GM12892 (cell line): ENCODE data around the gene TEX11.
A peak's percentile ranks its signal among the peaks of the same experiment; 100 is the strongest.

Experiments used
- DNase-seq: peaks from one replicate; pipeline ENCODE4 v3.0.0; 2011; ENCODE audit not compliant: insufficient read length
- FAIRE-seq: peaks from 2 replicates; lab custom pipeline; 2011; peaks lifted over from hg19 to GRCh38; lab: Jason Lieb, UNC
- POLR2A ChIP-seq: IDR thresholded peaks from 2 replicates; pipeline ENCODE4 v1.6.1; 2011; ENCODE audit warnings: low read depth, low read length, control low read depth
- POLR2AphosphoS5 ChIP-seq: IDR thresholded peaks from 2 replicates; pipeline ENCODE4 v1.6.1; 2011; ENCODE audit warnings: low read depth, low read length, control low read depth
- TAF1 ChIP-seq: IDR thresholded peaks from 2 replicates; pipeline ENCODE4 v1.6.1; 2011; ENCODE audit warnings: low read depth, mild to moderate bottlenecking, control low read depth, low read length, borderline replicate concordance

The TEX11 gene

GRCh38 chrX:70504772-70505450, 403.6 kb downstream of the TEX11 start:
- TF ChIP-seq TAF1 (no peak), POLR2A (no peak), POLR2AphosphoS5 (no peak)
- DNase-seq: no peak
- no peak for FAIRE-seq

GRCh38 chrX:70500826-70501225, 407.7 kb downstream of the TEX11 start:
- FAIRE-seq (no peak), DNase-seq (no peak)
- TF ChIP-seq POLR2A (no peak), POLR2AphosphoS5 (no peak), TAF1 (no peak)

GRCh38 chrX:70498129-70498528, 410.4 kb downstream of the TEX11 start:
- TF ChIP-seq POLR2A (no peak), POLR2AphosphoS5 (no peak), TAF1 (no peak)
- FAIRE-seq: no peak
- DNase-seq: no peak

DNA sequence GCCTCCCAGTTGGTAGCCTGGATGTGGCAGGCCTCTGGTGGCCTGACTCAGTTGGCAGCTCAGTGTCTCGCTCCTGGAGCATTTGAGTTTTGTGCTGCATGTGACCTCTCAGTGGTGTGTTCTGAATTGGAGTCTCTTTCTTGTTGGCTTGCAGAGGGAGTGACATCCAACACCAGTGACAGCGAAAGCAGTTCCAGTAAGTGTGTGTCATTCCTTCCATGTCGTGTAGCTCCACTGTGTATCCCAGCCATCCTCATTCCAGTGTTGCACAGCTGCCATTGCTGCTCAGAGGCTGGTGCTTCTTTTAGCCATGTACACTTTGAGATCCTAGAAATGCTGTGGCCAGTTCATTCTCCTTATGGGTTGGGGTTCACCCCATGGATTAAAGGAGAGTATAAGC, 411.5 kb downstream of the TEX11 start:
- no peak for DNase-seq
- no peak for FAIRE-seq
- TF ChIP-seq POLR2A (no peak), TAF1 (no peak), POLR2AphosphoS5 (no peak)

DNA sequence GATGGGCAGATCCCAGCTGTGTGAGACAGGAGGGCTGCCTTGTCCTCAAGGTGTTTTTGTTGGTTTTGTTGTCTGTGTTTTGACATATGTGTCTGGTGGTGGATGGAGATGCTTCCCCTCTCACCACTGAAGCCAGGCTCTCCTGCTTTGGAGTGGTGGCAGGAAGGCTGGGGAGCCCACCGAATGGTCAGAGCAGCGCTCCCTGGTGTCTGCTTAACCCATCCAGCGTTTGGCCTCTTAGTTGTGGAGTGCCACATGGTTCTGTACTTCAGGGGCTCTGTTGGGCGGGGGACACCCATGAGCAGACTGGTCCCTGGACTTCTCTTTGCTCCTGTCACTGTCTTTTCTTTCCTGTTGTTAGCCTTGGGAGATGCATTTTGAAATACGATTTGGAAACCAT, 412.0 kb downstream of the TEX11 start:
- DNase-seq (no peak), FAIRE-seq (no peak)
- no peak for TF ChIP-seq TAF1

DNA sequence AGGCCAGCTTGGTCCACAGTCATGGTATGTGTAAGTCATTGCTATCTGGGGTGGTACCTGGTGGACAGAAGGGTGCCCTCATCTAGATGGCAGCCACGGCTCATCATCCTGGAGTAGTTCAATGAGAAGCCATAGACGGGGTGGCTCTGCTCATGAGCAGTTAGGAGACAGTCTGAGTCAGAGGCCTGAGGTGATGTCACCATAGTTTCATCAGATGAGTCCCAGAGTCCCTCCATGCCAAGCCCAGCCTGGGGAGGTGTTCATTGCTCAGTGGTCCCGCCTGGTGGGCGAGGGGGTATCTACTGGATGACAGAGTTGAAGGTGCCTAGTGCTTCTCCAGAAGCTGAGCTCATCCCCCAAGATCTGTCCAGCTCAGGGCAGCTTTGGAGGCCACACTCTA, 414.1 kb downstream of the TEX11 start:
- TF ChIP-seq TAF1 (no peak), POLR2AphosphoS5 (no peak), POLR2A (no peak)
- no peak for DNase-seq
- FAIRE-seq: no peak

GRCh38 chrX:70488856-70489255, 419.7 kb downstream of the TEX11 start:
- no peak for TF ChIP-seq POLR2A
- TF ChIP-seq POLR2AphosphoS5: no peak
- TF ChIP-seq TAF1: no peak
- FAIRE-seq (no peak), DNase-seq (no peak)

DNA sequence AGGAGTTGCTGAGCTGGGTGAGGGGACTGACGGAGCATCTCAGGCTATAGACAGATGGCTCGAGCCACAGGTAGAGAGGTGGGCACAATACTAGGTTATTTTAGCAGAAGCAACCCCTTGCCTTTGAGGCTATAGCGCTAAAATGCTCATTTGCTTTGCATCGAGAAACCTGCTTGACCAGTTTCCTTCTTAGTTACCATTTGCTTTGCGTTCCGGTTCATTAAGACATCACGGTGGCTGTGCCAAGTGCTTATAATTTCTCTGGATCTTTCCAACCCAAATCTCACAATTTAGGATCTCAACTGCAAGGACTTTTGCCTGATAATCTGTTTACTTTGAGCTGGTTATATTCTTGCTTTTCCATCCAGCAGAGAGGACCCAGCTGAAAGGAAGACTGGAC, 423.0 kb downstream of the TEX11 start:
- no peak for DNase-seq
- TF ChIP-seq POLR2AphosphoS5: no peak
- no peak for TF ChIP-seq POLR2A
- TF ChIP-seq TAF1: no peak
- FAIRE-seq: no peak

- no peak for DNase-seq
- no peak for FAIRE-seq
- TF ChIP-seq POLR2A: no peak
- no peak for TF ChIP-seq POLR2AphosphoS5
- TF ChIP-seq TAF1: no peak
Measured at GRCh38 chrX:70482300-70482699, 426.2 kb downstream of the TEX11 start.

GRCh38 chrX:70481471-70482270, 426.8 kb downstream of the TEX11 start:
- TF ChIP-seq POLR2A (no peak), POLR2AphosphoS5 (no peak)
- DNase-seq: no peak
- FAIRE-seq: peak; percentile 17

GRCh38 chrX:70480660-70481018, 427.9 kb downstream of the TEX11 start:
- no peak for DNase-seq
- TF ChIP-seq POLR2AphosphoS5 (no peak), TAF1 (no peak)
- FAIRE-seq: no peak
